MM.1S (cell line): Measurements from ENCODE around the gene RNF38.

Experiments
- EZH2 ChIP-seq: fragments of 300-600 bp; sonication (generic); optimal IDR thresholded peaks from 2 replicates; pipeline ENCODE3; 2017; ENCODE audit warnings: low read depth, mild to moderate bottlenecking, antibody characterized with exemption, low read length, mixed read lengths
- TF ChIP-seq, protein P1 (sequence below): fragments of 300-600 bp; sonication (generic); IDR thresholded peaks from 2 replicates; pipeline ENCODE4 v1.5.1; 2016; ENCODE audit warnings: antibody characterized with exemption, low read length, mixed read lengths

DNA sequence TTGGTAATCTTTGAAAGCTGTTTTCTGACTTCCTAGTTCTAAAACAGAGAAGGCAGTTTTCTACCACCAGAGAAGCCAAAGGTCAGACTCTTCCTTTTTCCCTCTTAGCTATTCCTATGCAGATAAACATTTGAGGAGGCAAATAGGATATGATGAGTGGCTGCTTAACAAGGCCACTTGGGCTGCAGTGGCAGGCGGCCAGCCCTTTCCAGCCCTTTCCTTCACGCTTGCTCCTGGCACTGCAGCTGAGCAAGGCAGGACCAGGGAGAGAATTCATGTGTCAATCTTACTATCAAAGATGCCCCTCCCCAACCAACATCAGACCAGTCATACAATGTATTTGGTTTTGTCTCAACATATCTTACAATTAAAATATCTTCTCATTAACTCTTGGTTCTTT lies 36.8 kb upstream of the RNF38 start:
- TF ChIP-seq, protein P1, sequence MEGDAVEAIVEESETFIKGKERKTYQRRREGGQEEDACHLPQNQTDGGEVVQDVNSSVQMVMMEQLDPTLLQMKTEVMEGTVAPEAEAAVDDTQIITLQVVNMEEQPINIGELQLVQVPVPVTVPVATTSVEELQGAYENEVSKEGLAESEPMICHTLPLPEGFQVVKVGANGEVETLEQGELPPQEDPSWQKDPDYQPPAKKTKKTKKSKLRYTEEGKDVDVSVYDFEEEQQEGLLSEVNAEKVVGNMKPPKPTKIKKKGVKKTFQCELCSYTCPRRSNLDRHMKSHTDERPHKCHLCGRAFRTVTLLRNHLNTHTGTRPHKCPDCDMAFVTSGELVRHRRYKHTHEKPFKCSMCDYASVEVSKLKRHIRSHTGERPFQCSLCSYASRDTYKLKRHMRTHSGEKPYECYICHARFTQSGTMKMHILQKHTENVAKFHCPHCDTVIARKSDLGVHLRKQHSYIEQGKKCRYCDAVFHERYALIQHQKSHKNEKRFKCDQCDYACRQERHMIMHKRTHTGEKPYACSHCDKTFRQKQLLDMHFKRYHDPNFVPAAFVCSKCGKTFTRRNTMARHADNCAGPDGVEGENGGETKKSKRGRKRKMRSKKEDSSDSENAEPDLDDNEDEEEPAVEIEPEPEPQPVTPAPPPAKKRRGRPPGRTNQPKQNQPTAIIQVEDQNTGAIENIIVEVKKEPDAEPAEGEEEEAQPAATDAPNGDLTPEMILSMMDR = no peak
- TF ChIP-seq EZH2 = no peak
